Mesothelial cell of epicardium (in vitro differentiated cells): ENCODE results near the gene CPSF3. TPM values are rescaled to one million over a fixed set of nuclear protein-coding genes. Genes with fewer than 3 reads are reported as not detected.
A peak's percentile ranks its signal among the peaks of the same experiment; 100 is the strongest.

Source experiments
- DNase-seq, 2 experiments: peaks; one replicate each; pipeline ENCODE4 v3.0.0; 2021; ENCODE audit warnings: low spot score in 2 of 2; ENCODE audit not compliant: unreplicated experiment in 2 of 2
- H3K27ac Mint-ChIP-seq: 2 replicates; pipeline ENCODE4 v1.8.0; 2021; ENCODE audit warnings: mixed read lengths
- H3K27me3 Mint-ChIP-seq: 2 replicates; pipeline ENCODE4 v1.8.0; 2021; ENCODE audit warnings: low read depth, mixed read lengths
- H3K36me3 Mint-ChIP-seq: 2 replicates; pipeline ENCODE4 v1.8.0; 2021; ENCODE audit warnings: mixed read lengths
- H3K4me1 Mint-ChIP-seq: 2 replicates; pipeline ENCODE4 v1.8.0; 2021; ENCODE audit warnings: mixed read lengths
- H3K4me3 Mint-ChIP-seq: 2 replicates; pipeline ENCODE4 v1.8.0; 2021; ENCODE audit warnings: mild to moderate bottlenecking, moderate library complexity, mixed read lengths
- H3K9me3 Mint-ChIP-seq: 2 replicates; pipeline ENCODE4 v1.8.0; 2021; ENCODE audit warnings: mixed read lengths
- CTCF ChIP-seq: fragments of 200-600 bp; sonication (generic); IDR thresholded peaks from one replicate; pipeline ENCODE4 v1.5.0; 2021; ENCODE audit warnings: antibody characterized with exemption; ENCODE audit not compliant: unreplicated experiment
- total RNA-seq: library from RNA; stranded (reverse); gene quantifications from 3 replicates; pipeline ENCODE4 v1.2.1, GENCODE V29; 2021

Gene CPSF3
- total RNA-seq, 1 donor from 2014 or later: 45.1 TPM

- Mint-ChIP-seq H3K4me1 (peaks cover 15% of the 10 kb centered on the region), H3K9me3 (no peaks in the 10 kb centered on the region), H3K27me3 (no peaks in the 10 kb centered on the region), H3K36me3 (peaks cover 20% of the 10 kb centered on the region), H3K4me3 (no peak overlapping the region), H3K27ac (no peak overlapping the region)
- TF ChIP-seq CTCF: no peak
- DNase-seq: peak in 1 of 2 experiments; percentile 25
These were observed 13.3 kb upstream of the CPSF3 start for GRCh38 chr2:9410108-9410507.

GRCh38 chr2:9412781-9413180, 10.7 kb upstream of the CPSF3 start:
- TF ChIP-seq CTCF: no peak
- Mint-ChIP-seq H3K4me3 (no peak overlapping the region), H3K27ac (no peak overlapping the region), H3K4me1 (peaks cover 6% of the 10 kb centered on the region), H3K27me3 (no peaks in the 10 kb centered on the region), H3K9me3 (no peaks in the 10 kb centered on the region), H3K36me3 (peaks cover 23% of the 10 kb centered on the region)
- no peak for DNase-seq

- no peak overlapping the region for H3K27ac Mint-ChIP-seq
- no peak overlapping the region for H3K4me3 Mint-ChIP-seq
- no peak for TF ChIP-seq CTCF
- H3K9me3 Mint-ChIP-seq: no peaks in the 10 kb centered on the region
- H3K4me1 Mint-ChIP-seq: peaks cover 9% of the 10 kb centered on the region
- H3K36me3 Mint-ChIP-seq: peaks cover 24% of the 10 kb centered on the region
- H3K27me3 Mint-ChIP-seq: no peaks in the 10 kb centered on the region
- DNase-seq: no peak
These were observed 7.8 kb upstream of the CPSF3 start for GRCh38 chr2:9415516-9416169.

GRCh38 chr2:9416267-9416961, 7.0 kb upstream of the CPSF3 start:
- TF ChIP-seq CTCF: no peak
- Mint-ChIP-seq H3K4me3 (no peak overlapping the region), H3K27ac (no peak overlapping the region)

GRCh38 chr2:9416962-9417316, 6.5 kb upstream of the CPSF3 start:
- H3K9me3 Mint-ChIP-seq: no peaks in the 10 kb centered on the region
- H3K4me3 Mint-ChIP-seq: no peak overlapping the region
- no peak overlapping the region for H3K27ac Mint-ChIP-seq
- H3K36me3 Mint-ChIP-seq: peaks cover 20% of the 10 kb centered on the region
- peaks cover 13% of the 10 kb centered on the region for H3K4me1 Mint-ChIP-seq
- TF ChIP-seq CTCF: no peak
- no peaks in the 10 kb centered on the region for H3K27me3 Mint-ChIP-seq
- no peak for DNase-seq

More at GRCh38 chr2:9416267-9416961, 7.0 kb upstream of the CPSF3 start:
- H3K9me3 Mint-ChIP-seq: no peaks in the 10 kb centered on the region
- no peak for DNase-seq
- no peaks in the 10 kb centered on the region for H3K27me3 Mint-ChIP-seq
- peaks cover 9% of the 10 kb centered on the region for H3K4me1 Mint-ChIP-seq
- peaks cover 21% of the 10 kb centered on the region for H3K36me3 Mint-ChIP-seq
